ENCODE results near the gene TOMM40.
"Not testable (repeated sequence)": the region's sequence is repeated elsewhere in the genome, so short reads cannot be mapped to it uniquely, and the experiment has no call there.

TOMM40 gene

DNA sequence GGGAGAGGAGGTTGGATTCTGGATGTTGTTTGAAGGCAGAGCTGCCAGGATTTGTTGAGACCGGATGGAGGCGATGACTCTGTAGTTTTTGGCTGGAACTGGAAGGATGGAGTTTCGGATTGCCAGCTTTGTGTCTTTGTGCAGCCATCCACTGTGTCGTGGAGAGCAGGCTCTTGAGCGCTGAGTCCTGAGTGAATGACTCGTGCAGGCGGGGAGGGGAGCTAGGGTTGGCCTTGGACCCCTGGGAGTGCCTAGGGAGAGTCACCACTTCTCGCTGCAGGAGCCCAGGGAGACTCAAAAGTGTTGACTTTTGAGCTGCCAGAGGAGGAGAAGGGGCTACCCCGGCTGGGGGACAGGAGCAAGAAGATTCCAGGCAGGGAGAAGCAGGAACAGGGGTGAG lies 3.9 kb downstream of the TOMM40 start:
- DNase-seq (ENCODE audit: low read depth in 1 of 2, low spot score in 1 of 2), result no peak

DNA sequence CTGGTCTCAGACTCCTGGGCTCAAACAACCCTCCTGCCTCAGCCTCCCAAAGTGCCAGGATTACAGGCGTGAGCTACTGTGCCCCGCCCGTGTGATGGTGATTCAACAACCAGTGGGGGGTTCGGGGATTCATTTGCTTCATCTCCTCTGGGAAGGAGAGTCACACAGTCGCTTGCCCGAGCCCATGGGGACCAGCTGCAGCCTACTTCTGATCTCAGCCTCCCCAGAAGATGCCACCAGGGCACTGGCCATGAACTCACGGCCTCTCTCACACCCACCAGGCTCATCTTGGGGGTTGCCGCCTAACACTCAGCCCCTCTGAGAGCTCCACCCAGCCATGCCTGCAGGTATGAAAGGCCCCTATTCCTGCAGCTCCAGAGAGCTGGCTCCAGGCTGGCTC lies 6.8 kb downstream of the TOMM40 start:
- DNase-seq (ENCODE audit: low read depth in 1 of 2, low spot score in 1 of 2), result no peak

DNA sequence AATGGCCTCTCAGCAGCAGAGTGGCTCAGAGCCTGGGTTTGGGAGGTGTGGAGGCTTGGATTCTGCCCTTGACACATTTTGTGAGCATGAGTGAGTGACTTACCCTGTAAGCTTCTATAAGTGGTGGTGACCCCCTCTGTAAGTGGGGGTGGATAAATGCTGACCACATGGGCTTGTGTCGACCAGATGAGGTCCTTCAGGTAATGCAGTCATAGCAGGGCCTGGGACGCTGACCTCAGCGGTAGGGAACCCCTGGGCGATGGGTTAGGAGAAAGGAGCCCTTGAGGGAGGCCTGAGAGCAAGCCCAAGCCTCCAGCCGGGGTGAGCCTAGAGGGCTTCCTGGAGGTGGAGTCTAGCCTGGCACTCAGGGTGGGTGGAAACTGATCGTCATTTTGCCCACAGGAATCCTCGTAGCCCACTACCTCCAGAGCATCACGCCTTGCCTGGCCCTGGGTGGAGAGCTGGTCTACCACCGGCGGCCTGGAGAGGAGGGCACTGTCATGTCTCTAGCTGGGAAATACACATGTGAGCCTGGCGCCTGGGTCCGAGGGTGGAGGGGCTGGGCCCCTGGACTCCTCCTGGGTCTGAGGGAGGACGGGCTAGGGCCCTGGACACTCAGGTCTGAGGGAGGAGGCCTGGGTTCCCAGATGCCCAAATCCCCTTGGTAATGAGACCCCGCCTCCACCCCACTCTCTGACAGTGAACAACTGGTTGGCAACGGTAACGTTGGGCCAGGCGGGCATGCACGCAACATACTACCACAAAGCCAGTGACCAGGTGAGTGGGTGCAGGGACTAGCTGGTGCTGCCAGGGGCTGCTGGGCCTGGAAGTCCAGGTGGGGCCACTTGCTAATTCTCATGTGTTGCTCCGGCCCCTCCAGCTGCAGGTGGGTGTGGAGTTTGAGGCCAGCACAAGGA lies 9.5 kb downstream of the TOMM40 start:
- DNase-seq (ENCODE audit: low read depth in 1 of 2, low spot score in 1 of 2), result no peak

DNA sequence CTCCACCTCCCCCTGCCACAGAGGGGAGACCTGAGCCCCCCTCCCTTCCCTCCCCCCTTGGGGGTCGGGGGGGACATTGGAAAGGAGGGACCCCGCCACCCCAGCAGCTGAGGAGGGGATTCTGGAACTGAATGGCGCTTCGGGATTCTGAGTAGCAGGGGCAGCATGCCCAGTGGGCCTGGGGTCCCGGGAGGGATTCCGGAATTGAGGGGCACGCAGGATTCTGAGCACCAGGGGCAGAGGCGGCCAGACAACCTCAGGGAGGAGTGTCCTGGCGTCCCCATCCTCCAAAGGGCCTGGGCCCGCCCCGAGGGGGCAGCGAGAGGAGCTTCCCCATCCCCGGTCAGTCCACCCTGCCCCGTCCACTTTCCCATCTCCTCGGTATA lies 12.2 kb downstream of the TOMM40 start:
- DNase-seq (ENCODE audit: low read depth in 1 of 2, low spot score in 1 of 2), result no peak

DNA sequence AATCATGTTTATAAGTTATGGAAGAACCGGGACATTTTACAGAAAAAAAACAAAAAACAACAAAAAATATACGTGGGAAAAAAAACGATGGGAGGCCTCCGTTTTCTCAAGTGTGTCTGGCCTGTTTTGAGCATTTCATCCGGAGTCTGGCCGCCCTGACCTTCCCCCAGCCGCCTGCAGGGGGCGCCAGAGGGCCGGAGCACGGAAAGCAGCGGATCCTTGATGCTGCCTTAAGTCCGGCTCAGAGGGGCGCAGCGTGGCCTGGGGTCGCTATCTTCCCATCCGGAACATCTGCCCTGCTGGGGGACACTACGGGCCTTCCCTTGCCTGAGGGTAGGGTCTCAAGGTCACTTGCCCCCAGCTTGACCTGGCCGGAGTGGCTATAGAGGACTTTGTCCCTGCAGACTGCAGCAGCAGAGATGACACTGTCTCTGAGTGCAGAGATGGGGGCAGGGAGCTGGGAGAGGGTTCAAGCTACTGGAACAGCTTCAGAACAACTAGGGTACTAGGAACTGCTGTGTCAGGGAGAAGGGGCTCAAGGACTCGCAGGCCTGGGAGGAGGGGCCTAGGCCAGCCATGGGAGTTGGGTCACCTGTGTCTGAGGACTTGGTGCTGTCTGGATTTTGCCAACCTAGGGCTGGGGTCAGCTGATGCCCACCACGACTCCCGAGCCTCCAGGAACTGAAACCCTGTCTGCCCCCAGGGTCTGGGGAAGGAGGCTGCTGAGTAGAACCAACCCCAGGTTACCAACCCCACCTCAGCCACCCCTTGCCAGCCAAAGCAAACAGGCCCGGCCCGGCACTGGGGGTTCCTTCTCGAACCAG lies 12.8 kb downstream of the TOMM40 start:
- DNase-seq (ENCODE audit: low read depth in 1 of 2, low spot score in 1 of 2), result peak; percentile 67 to 74

DNA sequence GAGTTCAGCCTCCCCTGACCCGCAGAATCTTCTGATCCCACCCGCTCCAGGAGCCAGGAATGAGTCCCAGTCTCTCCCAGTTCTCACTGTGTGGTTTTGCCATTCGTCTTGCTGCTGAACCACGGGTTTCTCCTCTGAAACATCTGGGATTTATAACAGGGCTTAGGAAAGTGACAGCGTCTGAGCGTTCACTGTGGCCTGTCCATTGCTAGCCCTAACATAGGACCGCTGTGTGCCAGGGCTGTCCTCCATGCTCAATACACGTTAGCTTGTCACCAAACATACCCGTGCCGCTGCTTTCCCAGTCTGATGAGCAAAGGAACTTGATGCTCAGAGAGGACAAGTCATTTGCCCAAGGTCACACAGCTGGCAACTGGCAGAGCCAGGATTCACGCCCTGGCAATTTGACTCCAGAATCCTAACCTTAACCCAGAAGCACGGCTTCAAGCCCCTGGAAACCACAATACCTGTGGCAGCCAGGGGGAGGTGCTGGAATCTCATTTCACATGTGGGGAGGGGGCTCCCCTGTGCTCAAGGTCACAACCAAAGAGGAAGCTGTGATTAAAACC lies 13.5 kb downstream of the TOMM40 start:
- DNase-seq (ENCODE audit: low read depth in 1 of 2, low spot score in 1 of 2), result no peak

DNA sequence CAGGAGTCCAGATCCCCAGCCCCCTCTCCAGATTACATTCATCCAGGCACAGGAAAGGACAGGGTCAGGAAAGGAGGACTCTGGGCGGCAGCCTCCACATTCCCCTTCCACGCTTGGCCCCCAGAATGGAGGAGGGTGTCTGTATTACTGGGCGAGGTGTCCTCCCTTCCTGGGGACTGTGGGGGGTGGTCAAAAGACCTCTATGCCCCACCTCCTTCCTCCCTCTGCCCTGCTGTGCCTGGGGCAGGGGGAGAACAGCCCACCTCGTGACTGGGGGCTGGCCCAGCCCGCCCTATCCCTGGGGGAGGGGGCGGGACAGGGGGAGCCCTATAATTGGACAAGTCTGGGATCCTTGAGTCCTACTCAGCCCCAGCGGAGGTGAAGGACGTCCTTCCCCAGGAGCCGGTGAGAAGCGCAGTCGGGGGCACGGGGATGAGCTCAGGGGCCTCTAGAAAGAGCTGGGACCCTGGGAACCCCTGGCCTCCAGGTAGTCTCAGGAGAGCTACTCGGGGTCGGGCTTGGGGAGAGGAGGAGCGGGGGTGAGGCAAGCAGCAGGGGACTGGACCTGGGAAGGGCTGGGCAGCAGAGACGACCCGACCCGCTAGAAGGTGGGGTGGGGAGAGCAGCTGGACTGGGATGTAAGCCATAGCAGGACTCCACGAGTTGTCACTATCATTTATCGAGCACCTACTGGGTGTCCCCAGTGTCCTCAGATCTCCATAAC lies 14.5 kb downstream of the TOMM40 start, which contains the start of gene APOE:
TSS of gene APOE (plus strand) at position 360 of the 724 bp plus-strand sequence. CDS start 829 bp downstream, outside the sequence.
- no peak for DNase-seq (ENCODE audit: low read depth in 1 of 2, low spot score in 1 of 2)

DNA sequence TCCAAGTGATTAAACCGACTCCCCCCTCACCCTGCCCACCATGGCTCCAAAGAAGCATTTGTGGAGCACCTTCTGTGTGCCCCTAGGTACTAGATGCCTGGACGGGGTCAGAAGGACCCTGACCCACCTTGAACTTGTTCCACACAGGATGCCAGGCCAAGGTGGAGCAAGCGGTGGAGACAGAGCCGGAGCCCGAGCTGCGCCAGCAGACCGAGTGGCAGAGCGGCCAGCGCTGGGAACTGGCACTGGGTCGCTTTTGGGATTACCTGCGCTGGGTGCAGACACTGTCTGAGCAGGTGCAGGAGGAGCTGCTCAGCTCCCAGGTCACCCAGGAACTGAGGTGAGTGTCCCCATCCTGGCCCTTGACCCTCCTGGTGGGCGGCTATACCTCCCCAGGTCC lies 16.6 kb downstream of the TOMM40 start:
- no peak for DNase-seq (ENCODE audit: low read depth in 1 of 2, low spot score in 1 of 2)

DNA sequence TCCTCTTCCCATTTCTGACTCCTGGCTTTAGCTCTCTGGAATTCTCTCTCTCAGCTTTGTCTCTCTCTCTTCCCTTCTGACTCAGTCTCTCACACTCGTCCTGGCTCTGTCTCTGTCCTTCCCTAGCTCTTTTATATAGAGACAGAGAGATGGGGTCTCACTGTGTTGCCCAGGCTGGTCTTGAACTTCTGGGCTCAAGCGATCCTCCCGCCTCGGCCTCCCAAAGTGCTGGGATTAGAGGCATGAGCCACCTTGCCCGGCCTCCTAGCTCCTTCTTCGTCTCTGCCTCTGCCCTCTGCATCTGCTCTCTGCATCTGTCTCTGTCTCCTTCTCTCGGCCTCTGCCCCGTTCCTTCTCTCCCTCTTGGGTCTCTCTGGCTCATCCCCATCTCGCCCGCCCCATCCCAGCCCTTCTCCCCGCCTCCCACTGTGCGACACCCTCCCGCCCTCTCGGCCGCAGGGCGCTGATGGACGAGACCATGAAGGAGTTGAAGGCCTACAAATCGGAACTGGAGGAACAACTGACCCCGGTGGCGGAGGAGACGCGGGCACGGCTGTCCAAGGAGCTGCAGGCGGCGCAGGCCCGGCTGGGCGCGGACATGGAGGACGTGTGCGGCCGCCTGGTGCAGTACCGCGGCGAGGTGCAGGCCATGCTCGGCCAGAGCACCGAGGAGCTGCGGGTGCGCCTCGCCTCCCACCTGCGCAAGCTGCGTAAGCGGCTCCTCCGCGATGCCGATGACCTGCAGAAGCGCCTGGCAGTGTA lies 17.2 kb downstream of the TOMM40 start:
- no peak for DNase-seq (ENCODE audit: low read depth in 1 of 2, low spot score in 1 of 2)

DNA sequence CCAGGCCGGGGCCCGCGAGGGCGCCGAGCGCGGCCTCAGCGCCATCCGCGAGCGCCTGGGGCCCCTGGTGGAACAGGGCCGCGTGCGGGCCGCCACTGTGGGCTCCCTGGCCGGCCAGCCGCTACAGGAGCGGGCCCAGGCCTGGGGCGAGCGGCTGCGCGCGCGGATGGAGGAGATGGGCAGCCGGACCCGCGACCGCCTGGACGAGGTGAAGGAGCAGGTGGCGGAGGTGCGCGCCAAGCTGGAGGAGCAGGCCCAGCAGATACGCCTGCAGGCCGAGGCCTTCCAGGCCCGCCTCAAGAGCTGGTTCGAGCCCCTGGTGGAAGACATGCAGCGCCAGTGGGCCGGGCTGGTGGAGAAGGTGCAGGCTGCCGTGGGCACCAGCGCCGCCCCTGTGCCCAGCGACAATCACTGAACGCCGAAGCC lies 17.8 kb downstream of the TOMM40 start:
- no peak for DNase-seq (ENCODE audit: low read depth in 1 of 2, low spot score in 1 of 2)

DNA sequence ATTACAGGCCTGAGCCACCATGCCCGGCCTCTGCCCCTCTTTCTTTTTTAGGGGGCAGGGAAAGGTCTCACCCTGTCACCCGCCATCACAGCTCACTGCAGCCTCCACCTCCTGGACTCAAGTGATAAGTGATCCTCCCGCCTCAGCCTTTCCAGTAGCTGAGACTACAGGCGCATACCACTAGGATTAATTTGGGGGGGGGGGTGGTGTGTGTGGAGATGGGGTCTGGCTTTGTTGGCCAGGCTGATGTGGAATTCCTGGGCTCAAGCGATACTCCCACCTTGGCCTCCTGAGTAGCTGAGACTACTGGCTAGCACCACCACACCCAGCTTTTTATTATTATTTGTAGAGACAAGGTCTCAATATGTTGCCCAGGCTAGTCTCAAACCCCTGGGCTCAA lies 18.7 kb downstream of the TOMM40 start:
- DNase-seq (ENCODE audit: low read depth in 1 of 2, low spot score in 1 of 2), result no peak

DNA sequence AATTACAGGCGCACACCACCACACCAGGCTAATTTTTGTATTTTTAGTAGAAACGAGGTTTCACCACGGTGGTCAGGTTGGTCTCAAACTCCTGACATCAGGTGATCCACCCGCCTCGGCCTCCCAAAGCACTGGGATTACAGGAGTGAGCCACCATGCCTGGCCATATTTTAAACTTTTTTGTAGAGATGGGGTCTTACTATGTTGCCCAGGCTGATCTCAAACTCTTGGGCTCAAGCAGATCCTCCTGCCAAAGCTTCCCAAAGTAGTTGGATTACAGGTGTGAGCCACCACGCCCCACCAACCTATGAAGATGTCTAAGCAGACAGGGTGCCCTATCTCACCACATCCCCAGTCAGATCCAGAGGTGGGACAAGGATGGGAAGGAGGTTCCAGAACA lies 20.8 kb downstream of the TOMM40 start:
- DNase-seq (ENCODE audit: low read depth in 1 of 2, low spot score in 1 of 2), result not testable (repeated sequence)

DNA sequence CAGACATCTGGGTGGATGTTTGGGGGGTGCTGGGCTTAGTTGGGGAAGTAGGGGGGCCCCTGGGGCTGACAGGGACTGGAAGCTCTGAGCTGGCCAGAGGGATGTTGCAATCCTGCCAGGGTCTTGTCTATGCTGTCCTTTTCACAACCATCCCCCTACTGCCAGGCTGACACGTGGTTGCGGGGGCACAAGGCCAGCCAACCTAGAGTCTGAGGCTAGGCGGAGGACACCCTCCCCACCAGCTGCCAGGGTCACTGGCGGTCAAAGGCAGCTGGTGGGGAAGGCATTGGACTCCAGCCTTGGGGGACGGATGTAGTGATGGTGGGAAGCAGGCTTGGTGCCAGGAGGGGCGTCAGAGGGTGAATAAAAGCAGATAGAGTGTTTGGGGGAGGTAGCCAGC lies 21.8 kb downstream of the TOMM40 start:
- DNase-seq (ENCODE audit: low read depth in 1 of 2, low spot score in 1 of 2), result no peak

DNA sequence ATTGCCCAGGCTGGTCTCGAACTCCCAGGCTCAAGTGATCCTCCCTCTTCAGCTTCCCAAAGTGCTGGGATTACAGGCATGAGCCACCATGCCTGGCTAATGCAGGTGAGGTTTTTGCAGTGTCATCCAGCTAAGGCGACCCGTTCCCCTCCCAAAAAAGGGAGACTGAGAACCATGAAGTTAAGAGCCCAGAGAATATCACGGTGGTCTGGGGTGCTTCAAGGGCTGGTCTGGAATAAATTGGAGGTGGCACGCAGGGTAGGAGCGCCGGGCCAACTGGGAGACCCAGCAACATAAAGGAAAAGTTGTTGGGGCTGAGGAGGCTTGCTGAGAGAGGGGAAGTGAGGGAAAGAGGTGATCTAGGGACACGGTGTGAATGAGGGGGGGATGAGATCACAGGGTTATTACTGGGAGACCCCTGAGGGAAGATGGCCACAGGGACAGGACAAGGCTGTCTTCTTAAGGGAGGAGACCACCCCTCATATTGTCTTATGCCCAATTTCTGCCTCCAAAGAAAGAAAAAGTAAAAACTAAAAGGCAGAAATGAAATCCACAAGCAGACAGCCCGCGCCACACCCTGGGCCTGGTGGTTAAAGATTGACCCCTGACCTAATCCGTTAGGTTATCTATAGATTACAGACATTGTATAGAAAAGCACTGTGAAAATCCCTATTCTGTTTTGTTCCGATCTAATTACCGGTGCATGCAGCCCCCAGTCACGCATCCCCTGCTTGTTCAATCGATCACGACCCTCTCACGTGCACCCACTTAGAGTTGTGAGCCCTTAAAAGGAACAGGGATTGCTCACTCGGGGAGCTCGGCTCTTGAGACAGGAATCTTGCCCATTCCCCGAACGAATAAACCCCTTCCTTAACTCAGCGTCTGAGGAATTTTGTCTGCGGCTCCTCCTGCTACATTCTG lies 22.7 kb downstream of the TOMM40 start:
- DNase-seq (ENCODE audit: low read depth in 1 of 2, low spot score in 1 of 2), result not testable (repeated sequence)

DNA sequence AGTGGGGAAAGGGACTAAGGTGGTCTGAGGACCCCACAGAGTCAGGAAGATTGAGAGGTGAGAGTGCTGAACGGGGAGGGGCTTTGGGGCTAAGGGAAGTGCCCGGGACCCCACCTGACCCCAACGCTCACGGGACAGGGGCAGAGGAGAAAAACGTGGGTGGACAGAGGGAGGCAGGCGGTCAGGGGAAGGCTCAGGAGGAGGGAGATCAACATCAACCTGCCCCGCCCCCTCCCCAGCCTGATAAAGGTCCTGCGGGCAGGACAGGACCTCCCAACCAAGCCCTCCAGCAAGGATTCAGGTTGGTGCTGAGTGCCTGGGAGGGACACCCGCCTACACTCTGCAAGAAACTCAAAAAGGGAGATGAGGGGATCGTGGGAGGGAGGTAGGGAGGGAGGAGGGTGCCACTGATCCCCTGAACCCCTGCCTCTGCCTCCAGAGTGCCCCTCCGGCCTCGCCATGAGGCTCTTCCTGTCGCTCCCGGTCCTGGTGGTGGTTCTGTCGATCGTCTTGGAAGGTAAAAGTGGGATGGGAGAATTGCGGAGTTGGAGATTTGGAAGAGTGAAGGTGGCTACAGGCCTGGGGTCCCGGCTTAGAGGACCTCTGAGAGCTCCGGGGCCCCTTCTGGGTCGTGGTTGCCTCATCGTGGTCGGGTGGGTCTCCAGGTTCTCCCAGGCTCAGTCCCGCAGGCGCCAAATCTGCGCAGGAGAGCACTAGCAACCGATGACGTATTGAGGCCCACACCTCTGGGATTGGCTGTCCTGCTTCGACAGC lies 23.6 kb downstream of the TOMM40 start, which contains the start of gene APOC1:
TSS of gene APOC1 (plus strand) at position 176 of the 774 bp plus-strand sequence. CDS start at position 460, 284 bp downstream.
- peak; percentile 51 to 72 for DNase-seq (ENCODE audit: low read depth in 1 of 2, low spot score in 1 of 2)

DNA sequence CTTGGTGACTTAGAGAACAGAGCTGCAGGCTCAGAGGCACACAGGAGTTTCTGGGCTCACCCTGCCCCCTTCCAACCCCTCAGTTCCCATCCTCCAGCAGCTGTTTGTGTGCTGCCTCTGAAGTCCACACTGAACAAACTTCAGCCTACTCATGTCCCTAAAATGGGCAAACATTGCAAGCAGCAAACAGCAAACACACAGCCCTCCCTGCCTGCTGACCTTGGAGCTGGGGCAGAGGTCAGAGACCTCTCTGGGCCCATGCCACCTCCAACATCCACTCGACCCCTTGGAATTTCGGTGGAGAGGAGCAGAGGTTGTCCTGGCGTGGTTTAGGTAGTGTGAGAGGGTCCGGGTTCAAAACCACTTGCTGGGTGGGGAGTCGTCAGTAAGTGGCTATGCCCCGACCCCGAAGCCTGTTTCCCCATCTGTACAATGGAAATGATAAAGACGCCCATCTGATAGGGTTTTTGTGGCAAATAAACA lies 33.2 kb downstream of the TOMM40 start:
- no peak for DNase-seq (ENCODE audit: low read depth in 1 of 2, low spot score in 1 of 2)

DNA sequence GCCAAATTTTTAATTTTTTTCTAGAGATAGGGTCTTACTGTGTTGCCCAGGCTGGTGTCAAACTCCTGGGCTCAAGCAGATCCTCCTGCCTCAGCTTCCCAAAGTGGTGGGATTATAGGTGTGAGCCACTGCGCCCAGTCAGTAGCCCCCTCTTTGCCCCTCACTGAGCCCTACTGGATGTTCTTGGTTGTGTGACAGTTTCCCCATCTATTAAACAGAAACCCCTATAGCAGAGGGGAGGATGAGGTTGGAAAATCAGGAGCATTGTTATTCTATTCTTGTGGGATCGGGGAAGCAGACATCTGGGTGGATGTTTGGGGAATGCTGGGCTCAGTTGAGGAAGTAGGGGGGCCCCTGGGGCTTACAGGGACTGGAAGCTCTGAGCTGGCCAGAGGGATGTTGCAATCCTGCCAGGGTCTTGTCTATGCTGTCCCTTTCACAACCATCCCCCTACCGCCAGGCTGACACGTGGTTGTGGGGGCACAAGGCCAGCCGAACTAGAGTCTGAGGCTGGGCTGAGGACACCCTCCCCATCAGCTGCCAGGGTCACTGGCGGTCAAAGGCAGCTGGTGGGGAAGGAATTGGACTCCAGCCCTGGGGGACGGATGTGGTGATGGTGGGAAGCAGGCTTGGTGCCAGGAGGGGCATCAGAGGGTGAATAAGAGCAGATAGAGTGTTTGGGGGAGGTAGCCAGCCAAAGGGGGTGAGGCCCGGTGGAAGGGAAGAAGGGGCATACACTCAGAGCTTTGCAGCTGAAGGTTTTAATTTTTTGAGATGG lies 34.2 kb downstream of the TOMM40 start:
- no peak for DNase-seq (ENCODE audit: low read depth in 1 of 2, low spot score in 1 of 2)

Data from activated CD4-positive, alpha-beta T cell treated with anti-CD3 and anti-CD28 coated beads, Interleukin-2, amount 50 U/mL, for 24 hours (primary cell).